Natural killer cell treated with Interleukin-12 subunit alpha and Interleukin-12 subunit beta and Interleukin-15 and Interleukin-18, amount 100 ng/mL, for 72 hours (primary cell): ENCODE results near the gene ENAH. TPM values are rescaled to one million over a fixed set of nuclear protein-coding genes. Genes with fewer than 3 reads are reported as not detected.

Source experiments
- ATAC-seq, 2 donors: fragments of 150-1000 bp; cut with Tn5 transposase in 1 of 2; sonication (Bioruptor Pico), chemical (Tn5 transposase) in 1 of 2; 2 replicates each; pipeline ENCODE4 v1.10.0; 2021
- DNase-seq: peaks from one replicate; pipeline ENCODE4 v3.0.0; 2022; ENCODE audit warnings: low spot score
- H3K27ac Mint-ChIP-seq, 2 donors: 1 replicate in 1 of 2; 2 replicates in 1 of 2; pipeline ENCODE4 v1.8.0; 2022; ENCODE audit warnings: mixed read lengths in 2 of 2, mild to moderate bottlenecking in 1 of 2, moderate library complexity in 1 of 2
- H3K27me3 Mint-ChIP-seq, 2 donors: 1 replicate in 1 of 2; 2 replicates in 1 of 2; pipeline ENCODE4 v1.8.0; 2022; ENCODE audit warnings: mixed read lengths in 2 of 2
- H3K36me3 Mint-ChIP-seq: one replicate; pipeline ENCODE4 v1.8.0; 2022; ENCODE audit warnings: mixed read lengths
- H3K4me1 Mint-ChIP-seq, 2 donors: 1 replicate in 1 of 2; 2 replicates in 1 of 2; pipeline ENCODE4 v1.8.0; 2022; ENCODE audit warnings: low read depth in 2 of 2, mixed read lengths in 2 of 2, mild to moderate bottlenecking in 1 of 2
- H3K4me3 Mint-ChIP-seq: one replicate; pipeline ENCODE4 v1.8.0; 2022; ENCODE audit warnings: mixed read lengths
- H3K9me3 Mint-ChIP-seq: 2 replicates; pipeline ENCODE4 v1.8.0; 2022; ENCODE audit warnings: mixed read lengths
- total RNA-seq, 2 donors: library from RNA; stranded (reverse); gene quantifications; one replicate each; pipeline ENCODE4 v1.2.3, GENCODE V29; 2022

ENAH gene
- total RNA-seq, 2 donors from 2014 or later, result 0.52 TPM; not detected in 1

DNA sequence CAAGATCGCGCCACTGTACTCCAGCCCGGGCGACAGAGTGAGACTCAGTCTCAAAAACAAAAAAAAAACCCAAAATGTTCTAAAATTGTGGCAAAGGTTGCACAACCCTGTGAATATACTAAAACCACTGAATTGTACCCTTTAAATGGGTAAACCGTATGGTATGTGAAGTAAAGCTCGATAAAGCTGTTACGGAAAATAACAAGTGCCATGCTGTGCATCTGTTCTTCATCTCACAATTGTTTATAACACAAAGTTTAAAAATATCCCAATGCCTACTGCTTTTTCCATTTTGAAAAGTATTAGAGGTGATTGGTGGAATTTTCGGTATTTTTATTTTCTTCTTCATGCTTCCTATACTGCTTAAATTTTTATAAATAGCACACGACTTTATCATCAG is 111.5 kb downstream of the ENAH start:
- DNase-seq, result no peak
- Mint-ChIP-seq H3K4me1 (no peaks in the 10 kb centered on the region), H3K36me3 (no peaks in the 10 kb centered on the region), H3K9me3 (no peaks in the 10 kb centered on the region), H3K4me3 (no peak overlapping the region), H3K27ac (no peak overlapping the region), H3K27me3 (peaks cover 15 to 25% of the 10 kb centered on the region in 2 donors)
- ATAC-seq, result no peak

DNA sequence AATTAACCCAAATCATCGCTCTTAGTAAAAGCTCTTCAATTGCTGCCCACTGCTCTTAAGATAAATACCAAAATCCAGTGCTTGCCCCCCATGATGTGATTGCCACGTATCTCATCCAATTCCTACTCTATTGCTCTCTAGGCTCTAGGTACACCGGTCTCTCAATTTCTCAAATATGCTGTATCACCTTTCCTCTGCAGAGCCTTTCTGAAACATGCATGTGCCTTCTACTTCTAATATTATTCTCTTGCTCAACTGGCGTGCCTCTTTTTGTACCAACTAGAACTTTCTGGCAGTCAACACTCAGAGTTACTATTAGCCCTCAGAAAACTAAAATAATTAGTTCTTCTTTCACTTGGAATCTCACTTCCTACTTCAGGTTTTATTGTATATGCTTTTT is 113.3 kb downstream of the ENAH start:
- H3K4me3 Mint-ChIP-seq, result no peak overlapping the region
- H3K9me3 Mint-ChIP-seq, result no peaks in the 10 kb centered on the region
- DNase-seq, result no peak
- peaks cover 15 to 38% of the 10 kb centered on the region in 2 donors for H3K27me3 Mint-ChIP-seq
- no peak overlapping the region for H3K27ac Mint-ChIP-seq
- H3K4me1 Mint-ChIP-seq, result no peaks in the 10 kb centered on the region
- no peak for ATAC-seq
- H3K36me3 Mint-ChIP-seq, result no peaks in the 10 kb centered on the region

DNA sequence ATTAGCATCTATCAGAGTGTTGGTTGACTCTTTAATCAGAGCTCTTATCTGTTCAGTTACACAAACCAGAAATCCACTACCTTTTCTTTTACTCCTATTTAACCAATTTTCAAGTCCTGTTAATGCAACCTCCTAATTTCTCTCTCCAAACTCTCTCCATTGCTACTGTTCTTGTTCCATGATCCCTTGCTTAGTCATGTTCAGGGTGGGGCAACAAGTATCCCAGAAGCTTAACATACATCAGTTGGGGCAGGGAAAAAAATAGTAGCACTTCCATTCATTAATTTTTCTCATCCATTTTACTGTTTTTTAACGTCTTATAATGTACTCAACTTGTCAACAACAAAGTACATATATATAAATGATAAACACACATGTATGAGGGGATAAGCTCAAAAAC is 113.9 kb downstream of the ENAH start:
- Mint-ChIP-seq H3K4me3 (no peak overlapping the region), H3K36me3 (no peaks in the 10 kb centered on the region), H3K27me3 (peaks cover 15 to 40% of the 10 kb centered on the region in 2 donors), H3K4me1 (no peaks in the 10 kb centered on the region), H3K27ac (no peak overlapping the region), H3K9me3 (no peaks in the 10 kb centered on the region)
- ATAC-seq (no peak), DNase-seq (no peak)

GRCh38 chr1:225537554-225538251 is 115.2 kb downstream of the ENAH start:
- no peak for ATAC-seq
- no peak overlapping the region for H3K4me3 Mint-ChIP-seq
- no peaks in the 10 kb centered on the region for H3K4me1 Mint-ChIP-seq
- H3K9me3 Mint-ChIP-seq, result no peaks in the 10 kb centered on the region
- H3K27me3 Mint-ChIP-seq, result peaks cover 26 to 49% of the 10 kb centered on the region in 2 donors
- DNase-seq, result no peak
- no peaks in the 10 kb centered on the region for H3K36me3 Mint-ChIP-seq
- no peak overlapping the region for H3K27ac Mint-ChIP-seq

DNA sequence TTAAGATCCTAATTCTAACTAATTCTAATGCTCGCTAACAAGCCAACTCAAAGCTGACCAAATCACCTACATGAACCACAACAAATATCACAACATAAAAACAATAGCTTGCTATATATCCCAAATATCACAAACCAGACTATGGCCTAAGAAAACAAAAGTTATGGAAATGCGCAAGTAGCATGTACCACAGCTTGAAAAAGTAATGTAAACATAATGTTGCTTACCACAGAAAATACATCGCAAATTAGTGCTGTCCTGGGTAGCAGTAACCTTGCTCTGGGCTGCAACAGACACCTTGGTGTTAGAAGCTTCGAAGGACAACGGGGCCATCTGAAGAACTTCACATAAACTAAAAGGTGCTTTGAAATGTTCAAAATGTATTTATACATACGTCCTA is 117.6 kb downstream of the ENAH start:
- no peaks in the 10 kb centered on the region for H3K9me3 Mint-ChIP-seq
- H3K4me3 Mint-ChIP-seq, result no peak overlapping the region
- ATAC-seq (no peak), DNase-seq (no peak)
- H3K4me1 Mint-ChIP-seq, result no peaks in the 10 kb centered on the region
- no peaks in the 10 kb centered on the region for H3K36me3 Mint-ChIP-seq
- H3K27me3 Mint-ChIP-seq, result peaks cover 27 to 57% of the 10 kb centered on the region in 2 donors
- H3K27ac Mint-ChIP-seq, result no peak overlapping the region

DNA sequence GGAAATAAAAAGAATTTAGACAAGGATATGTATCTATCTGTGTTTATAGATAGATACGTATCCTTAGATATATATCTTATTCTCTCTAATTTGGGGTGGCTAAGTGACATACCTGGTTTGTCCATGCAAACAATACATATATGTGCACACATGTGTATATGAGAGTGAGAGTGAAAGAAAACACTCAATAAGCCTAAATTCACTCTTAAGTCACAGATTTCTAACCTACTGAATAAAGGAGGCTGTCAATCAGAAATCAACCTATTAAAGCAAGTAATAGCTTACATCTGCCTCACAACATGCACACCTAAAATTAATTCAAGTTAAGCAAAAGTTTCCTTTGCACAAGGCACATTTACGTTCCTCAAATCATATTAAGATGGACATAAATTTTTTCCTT is 118.2 kb downstream of the ENAH start:
- Mint-ChIP-seq H3K36me3 (no peaks in the 10 kb centered on the region), H3K27me3 (peaks cover 27 to 54% of the 10 kb centered on the region in 2 donors), H3K4me3 (no peak overlapping the region), H3K27ac (no peak overlapping the region), H3K4me1 (no peaks in the 10 kb centered on the region), H3K9me3 (no peaks in the 10 kb centered on the region)
- ATAC-seq, result no peak
- no peak for DNase-seq

DNA sequence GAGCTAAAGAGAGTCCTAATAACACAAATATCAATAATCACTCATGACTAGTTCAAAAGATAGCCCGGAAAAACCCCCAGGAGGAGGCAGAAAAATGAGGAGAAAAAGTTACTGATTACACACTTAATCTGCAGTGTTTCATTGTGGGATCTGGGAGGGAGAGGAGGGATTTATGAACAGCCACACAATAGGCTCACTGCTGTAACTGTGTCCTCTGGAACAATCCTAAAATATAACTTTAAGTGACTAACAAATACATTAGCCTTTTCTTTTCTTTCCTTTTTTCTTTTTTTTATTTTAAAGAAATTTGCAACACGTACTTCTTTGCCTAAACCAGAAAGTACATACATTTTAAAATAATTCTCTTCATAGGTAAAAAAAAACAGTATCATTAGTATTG is 118.8 kb downstream of the ENAH start:
- DNase-seq (no peak), ATAC-seq (no peak)
- Mint-ChIP-seq H3K27ac (no peak overlapping the region), H3K27me3 (peaks cover 22 to 48% of the 10 kb centered on the region in 2 donors), H3K4me1 (no peaks in the 10 kb centered on the region), H3K36me3 (no peaks in the 10 kb centered on the region), H3K4me3 (no peak overlapping the region), H3K9me3 (no peaks in the 10 kb centered on the region)

DNA sequence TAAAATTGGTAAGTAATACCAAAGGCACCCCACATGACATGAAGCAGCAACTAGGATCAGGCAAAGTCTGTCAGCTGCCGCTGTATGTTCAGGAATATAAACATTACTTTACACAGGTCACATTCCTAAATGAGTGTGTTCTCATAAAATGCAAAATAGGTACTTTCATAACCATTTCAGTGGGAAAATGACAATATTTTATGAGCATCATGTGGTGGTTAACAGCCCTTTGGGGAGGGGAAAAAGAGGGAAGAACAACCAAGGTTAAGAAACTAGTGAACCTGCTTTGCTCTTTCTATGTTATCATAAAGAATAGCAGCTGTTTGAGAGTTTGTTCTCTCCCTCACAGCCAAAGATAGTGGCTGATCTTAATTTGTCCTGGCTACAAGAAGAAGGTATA is 119.7 kb downstream of the ENAH start:
- Mint-ChIP-seq H3K4me1 (no peaks in the 10 kb centered on the region), H3K27me3 (peaks cover 14 to 39% of the 10 kb centered on the region in 2 donors), H3K27ac (no peak overlapping the region), H3K36me3 (no peaks in the 10 kb centered on the region), H3K9me3 (no peaks in the 10 kb centered on the region), H3K4me3 (no peak overlapping the region)
- DNase-seq (no peak), ATAC-seq (no peak)

DNA sequence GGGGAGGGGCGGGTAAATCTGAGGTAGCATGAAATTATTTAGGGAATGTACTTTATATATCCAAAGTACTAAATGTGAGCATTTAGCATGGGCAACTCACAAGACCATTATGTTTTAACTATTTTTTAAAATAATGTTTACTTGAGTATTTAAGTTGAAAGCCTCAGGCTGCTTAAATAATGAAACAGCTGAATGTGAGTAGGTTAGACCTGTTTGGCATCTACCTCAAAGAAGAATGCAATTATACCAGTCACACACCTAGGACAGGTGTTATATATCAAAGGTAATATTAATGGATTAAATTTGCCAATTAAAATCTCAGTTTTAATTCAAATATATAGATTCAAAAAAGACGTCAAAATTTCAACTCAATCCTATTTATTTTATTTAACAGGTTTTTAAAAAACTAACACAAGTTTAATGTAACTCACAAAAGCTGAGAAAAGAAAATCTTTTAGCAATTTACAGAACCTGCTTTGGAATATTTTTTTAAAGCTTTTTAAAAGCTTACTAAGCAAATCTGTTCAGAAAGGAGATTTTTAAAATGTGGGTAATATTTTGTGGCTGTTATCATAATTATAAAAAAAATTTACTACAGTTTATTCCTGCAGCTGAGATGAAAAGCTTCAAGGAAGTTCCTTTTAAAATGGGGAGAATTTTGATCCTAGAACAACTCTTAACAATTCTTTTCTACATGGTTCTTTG is 120.5 kb downstream of the ENAH start:
- Mint-ChIP-seq H3K36me3 (no peaks in the 10 kb centered on the region), H3K27me3 (peaks cover 14 to 38% of the 10 kb centered on the region in 2 donors)

DNA sequence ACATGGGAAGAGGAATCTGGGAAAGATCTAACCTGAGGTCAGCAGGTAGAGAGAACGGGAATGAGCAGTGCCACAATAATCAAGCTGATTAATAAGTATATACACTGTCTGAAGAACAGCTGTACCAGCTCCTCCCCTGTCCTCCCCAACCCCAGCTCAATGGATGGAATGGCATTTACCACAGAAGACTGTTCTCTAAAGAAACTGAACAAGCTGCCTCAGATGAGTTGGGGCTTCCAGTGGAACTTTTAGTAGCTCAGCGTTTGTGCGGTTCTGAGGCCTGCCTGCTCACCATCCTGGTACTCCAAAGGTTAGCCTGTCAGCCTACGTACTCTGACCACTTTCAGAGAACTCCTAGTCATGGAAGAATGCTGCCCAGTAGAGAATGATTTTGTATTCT is 123.2 kb downstream of the ENAH start:
- Mint-ChIP-seq H3K4me1 (peaks cover 0 to 2% of the 10 kb centered on the region in 2 donors), H3K4me3 (no peak overlapping the region), H3K36me3 (no peaks in the 10 kb centered on the region), H3K27me3 (peaks cover 20 to 44% of the 10 kb centered on the region in 2 donors), H3K9me3 (no peaks in the 10 kb centered on the region), H3K27ac (no peak overlapping the region)
- ATAC-seq, result no peak
- DNase-seq, result no peak

More for the DNA sequence above, 120.5 kb downstream of the ENAH start:
- Mint-ChIP-seq H3K4me1 (no peaks in the 10 kb centered on the region), H3K4me3 (no peak overlapping the region), H3K9me3 (no peaks in the 10 kb centered on the region), H3K27ac (no peak overlapping the region)
- DNase-seq (no peak), ATAC-seq (no peak)

DNA sequence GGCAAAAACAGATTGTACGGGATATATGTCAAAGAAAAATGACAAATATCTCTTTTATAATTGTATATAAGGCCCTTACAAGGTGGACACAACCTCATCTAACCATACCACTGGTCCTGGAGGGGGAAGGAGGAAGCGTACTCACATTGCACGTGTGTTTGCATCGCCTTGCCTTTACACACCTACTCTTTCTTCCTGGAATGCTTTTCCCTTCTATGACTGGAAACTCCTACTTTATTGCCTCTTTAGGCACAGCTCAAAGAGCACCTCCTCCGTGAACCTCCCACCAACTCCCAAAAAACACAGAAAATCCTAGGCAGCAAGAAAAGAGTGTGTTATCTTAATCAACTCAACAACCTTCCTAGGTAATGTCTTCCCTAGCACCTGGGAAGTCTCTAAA is 125.3 kb downstream of the ENAH start:
- ATAC-seq (no peak), DNase-seq (no peak)
- Mint-ChIP-seq H3K27me3 (peaks cover 10 to 25% of the 10 kb centered on the region in 2 donors), H3K36me3 (no peaks in the 10 kb centered on the region), H3K4me3 (no peak overlapping the region), H3K27ac (no peak overlapping the region), H3K4me1 (peaks cover 0 to 2% of the 10 kb centered on the region in 2 donors), H3K9me3 (no peaks in the 10 kb centered on the region)

DNA sequence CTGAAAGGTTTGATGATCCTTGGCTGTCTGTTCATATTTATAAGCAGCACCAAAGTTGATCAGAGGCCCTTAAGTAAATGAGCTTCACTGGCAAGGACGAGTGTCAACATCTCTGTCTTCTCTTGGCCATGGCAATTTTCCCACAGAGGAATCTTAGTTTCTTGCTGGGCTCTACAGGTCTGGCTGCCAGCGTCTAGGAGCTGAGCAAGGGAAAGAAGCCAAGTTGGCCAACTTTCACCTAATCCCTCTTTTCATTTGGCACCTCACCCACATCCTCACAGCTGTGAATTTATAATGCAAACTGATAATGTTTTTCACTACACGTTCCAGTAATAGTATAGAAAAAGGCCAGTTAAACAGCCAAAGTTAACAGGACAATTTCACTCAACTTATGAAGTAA is 126.0 kb downstream of the ENAH start:
- Mint-ChIP-seq H3K9me3 (no peaks in the 10 kb centered on the region), H3K4me1 (peaks cover 0 to 2% of the 10 kb centered on the region in 2 donors), H3K27ac (no peak overlapping the region), H3K27me3 (peaks cover 10 to 25% of the 10 kb centered on the region in 2 donors), H3K36me3 (no peaks in the 10 kb centered on the region), H3K4me3 (no peak overlapping the region)
- ATAC-seq (no peak), DNase-seq (no peak)

GRCh38 chr1:225525377-225525776 is 127.5 kb downstream of the ENAH start:
- Mint-ChIP-seq H3K9me3 (no peaks in the 10 kb centered on the region), H3K4me3 (no peak overlapping the region), H3K27me3 (peaks cover 6 to 18% of the 10 kb centered on the region in 2 donors), H3K27ac (no peak overlapping the region), H3K36me3 (no peaks in the 10 kb centered on the region), H3K4me1 (peaks cover 0 to 2% of the 10 kb centered on the region in 2 donors)
- ATAC-seq (no peak), DNase-seq (no peak)

- DNase-seq (no peak), ATAC-seq (no peak)
- Mint-ChIP-seq H3K27me3 (peaks cover 6 to 19% of the 10 kb centered on the region in 2 donors), H3K4me3 (no peak overlapping the region), H3K36me3 (no peaks in the 10 kb centered on the region), H3K4me1 (peaks cover 0 to 2% of the 10 kb centered on the region in 2 donors), H3K27ac (no peak overlapping the region), H3K9me3 (no peaks in the 10 kb centered on the region)
These were observed 128.4 kb downstream of the ENAH start for GRCh38 chr1:225524570-225524969.
